HT1080 (cell line): ENCODE measurements around the gene E2F6. TPM values are rescaled to one million over a fixed set of nuclear protein-coding genes. Genes with fewer than 3 reads are reported as not detected.

Experiments used
- DNase-seq: peaks from one replicate; pipeline ENCODE4 v3.0.0-alpha.2; 2015; ENCODE audit warnings: low read depth
- total RNA-seq: library from RNA; depleted of rRNA; stranded (reverse); fragments of >200 nt; shearing (Covaris generic); gene quantifications from 2 replicates; pipeline ENCODE4 v1.2.3, GENCODE V29; 2014; rRNA removed

Gene E2F6
- total RNA-seq, 1 experiment from 2014 or later: 19.3 TPM

- no peak for DNase-seq
These were observed 70.6 kb downstream of the E2F6 start for GRCh38 chr2:11395389-11395788.

Other genes with a start within 250 kb of the E2F6 start
- 19.5 and 20.6 TPM in 2 replicates for gene ROCK2, start 121.5 kb downstream of the E2F6 start, total RNA-seq
- 1.2 and 1.7 TPM in 2 replicates for gene GREB1, start 67.9 kb upstream of the E2F6 start, total RNA-seq
- gene NTSR2, start 204.0 kb upstream of the E2F6 start, total RNA-seq: not detected in 2 replicates